H9 (cell line): ENCODE data around the gene SRGAP1. TPM values are rescaled to one million over a fixed set of nuclear protein-coding genes. Genes with fewer than 3 reads are reported as not detected.

Source experiments
- DNase-seq: peaks from one replicate; pipeline ENCODE4 v3.0.0-alpha.2; 2017
- H2AFZ ChIP-seq: one replicate; pipeline ENCODE4 v1.6.1; 2013; ENCODE audit warnings: mild to moderate bottlenecking, low read length, control low read depth, moderate library complexity
- H2AK5ac ChIP-seq: 2 replicates; pipeline ENCODE4 v1.6.1; 2013; ENCODE audit warnings: low read length, control low read depth, mixed read lengths; ENCODE audit not compliant: insufficient read length
- H2BK120ac ChIP-seq: one replicate; pipeline ENCODE4 v1.6.1; 2013; ENCODE audit warnings: low read depth, mild to moderate bottlenecking, low read length, control low read depth, inconsistent platforms; ENCODE audit not compliant: poor library complexity, severe bottlenecking
- H2BK12ac ChIP-seq: 2 replicates; pipeline ENCODE4 v1.6.1; 2013; ENCODE audit warnings: low read length, control low read depth, mixed read lengths, low read depth; ENCODE audit not compliant: insufficient read length
- H2BK15ac ChIP-seq: 2 replicates; pipeline ENCODE4 v1.6.1; 2013; ENCODE audit warnings: low read depth, low read length, control low read depth
- H2BK20ac ChIP-seq: one replicate; pipeline ENCODE4 v1.6.1; 2013; ENCODE audit warnings: low read depth, mild to moderate bottlenecking, low read length, control low read depth, inconsistent platforms; ENCODE audit not compliant: poor library complexity, severe bottlenecking
- H2BK5ac ChIP-seq: 2 replicates; pipeline ENCODE4 v1.6.1; 2013; ENCODE audit warnings: low read length, control low read depth, mixed read lengths; ENCODE audit not compliant: insufficient read length
- H3K14ac ChIP-seq: 2 replicates; pipeline ENCODE4 v1.6.1; 2013; ENCODE audit warnings: low read length, control low read depth; ENCODE audit not compliant: insufficient read depth
- H3K18ac ChIP-seq: 2 replicates; pipeline ENCODE4 v1.6.1; 2013; ENCODE audit warnings: low read depth, mild to moderate bottlenecking, mixed read lengths, low read length, control low read depth; ENCODE audit not compliant: insufficient read length
- H3K23ac ChIP-seq: 2 replicates; pipeline ENCODE4 v1.6.1; 2013; ENCODE audit warnings: low read length, control low read depth, mixed read lengths, low read depth; ENCODE audit not compliant: insufficient read length
- H3K23me2 ChIP-seq: 2 replicates; pipeline ENCODE4 v1.6.1; 2013; ENCODE audit warnings: low read depth, mild to moderate bottlenecking, mixed read lengths, low read length, control low read depth; ENCODE audit not compliant: insufficient read length, poor library complexity, severe bottlenecking
- H3K27ac ChIP-seq: 2 replicates; pipeline ENCODE4 v1.5.1; 2013; ENCODE audit warnings: low read length, control low read depth, mixed read lengths, low read depth; ENCODE audit not compliant: insufficient read length
- H3K27me3 ChIP-seq: 2 replicates; pipeline ENCODE4 v1.6.1; 2013; ENCODE audit warnings: low read length, control low read depth, inconsistent platforms; ENCODE audit not compliant: insufficient read depth
- H3K4ac ChIP-seq: 2 replicates; pipeline ENCODE4 v1.6.1; 2013; ENCODE audit warnings: low read depth, mild to moderate bottlenecking, control low read depth, inconsistent platforms, low read length, moderate library complexity
- H3K4me1 ChIP-seq: 2 replicates; pipeline ENCODE4 v1.6.1; 2013; ENCODE audit warnings: low read length, control low read depth, inconsistent platforms; ENCODE audit not compliant: insufficient read depth
- H3K4me2 ChIP-seq: 2 replicates; pipeline ENCODE4 v1.6.1; 2013; ENCODE audit warnings: low read length, control low read depth, mixed read lengths; ENCODE audit not compliant: insufficient read length, insufficient read depth
- H3K56ac ChIP-seq: 2 replicates; pipeline ENCODE4 v1.6.1; 2013; ENCODE audit warnings: low read depth, mild to moderate bottlenecking, mixed read lengths, low read length, control low read depth; ENCODE audit not compliant: insufficient read length
- H3K79me1 ChIP-seq: 2 replicates; pipeline ENCODE4 v1.6.1; 2013; ENCODE audit warnings: low read depth, mild to moderate bottlenecking, moderate library complexity, low read length, control low read depth, inconsistent platforms; ENCODE audit not compliant: insufficient read depth, poor library complexity, severe bottlenecking
- H3K79me2 ChIP-seq: 2 replicates; pipeline ENCODE4 v1.6.1; 2013; ENCODE audit warnings: low read length, control low read depth, inconsistent platforms; ENCODE audit not compliant: insufficient read depth
- H3K9ac ChIP-seq: 2 replicates; pipeline ENCODE4 v1.6.1; 2013; ENCODE audit warnings: low read length, control low read depth, mixed read lengths; ENCODE audit not compliant: insufficient read length; ENCODE audit errors: extremely low read depth
- H3K9me3 ChIP-seq: one replicate; pipeline ENCODE4 v1.6.1; 2013; ENCODE audit warnings: low read depth, low read length, inconsistent platforms; ENCODE audit not compliant: control insufficient read depth
- H3T11ph ChIP-seq: one replicate; pipeline ENCODE4 v1.6.1; 2013; ENCODE audit warnings: mild to moderate bottlenecking, low read length, control low read depth, inconsistent platforms
- H4K20me1 ChIP-seq: one replicate; pipeline ENCODE4 v1.6.1; 2013; ENCODE audit not compliant: control insufficient read depth, insufficient read length, insufficient read depth
- H4K5ac ChIP-seq: 2 replicates; pipeline ENCODE4 v1.6.1; 2013; ENCODE audit warnings: low read depth, mild to moderate bottlenecking, mixed read lengths, low read length, control low read depth; ENCODE audit not compliant: insufficient read length
- H4K8ac ChIP-seq: replicated peaks from 2 replicates; pipeline ENCODE4 v1.6.1; 2013; ENCODE audit warnings: low read length, control low read depth, mixed read lengths, low read depth; ENCODE audit not compliant: insufficient read length
- H4K91ac ChIP-seq: 2 replicates; pipeline ENCODE4 v1.6.1; 2013; ENCODE audit warnings: low read depth, mild to moderate bottlenecking, moderate library complexity, mixed read lengths, low read length, control low read depth; ENCODE audit not compliant: insufficient read length
- H3K27ac Mint-ChIP-seq, 3 experiments: 2 replicates in 2 of 3; 3 replicates in 1 of 3; pipeline ENCODE4 v1.8.0; 2020 to 2021; ENCODE audit warnings: mixed read lengths in 3 of 3, mild to moderate bottlenecking in 1 of 3, moderate library complexity in 1 of 3
- H3K27me3 Mint-ChIP-seq: 2 replicates; pipeline ENCODE4 v1.8.0; 2021; ENCODE audit warnings: low read depth, mild to moderate bottlenecking, moderate library complexity, mixed read lengths
- H3K36me3 Mint-ChIP-seq, 3 experiments: 2 replicates in 2 of 3; 3 replicates in 1 of 3; pipeline ENCODE4 v1.8.0; 2020 to 2021; ENCODE audit warnings: low read depth in 3 of 3, mixed read lengths in 3 of 3; ENCODE audit not compliant: insufficient read depth in 1 of 3
- H3K4me1 Mint-ChIP-seq, 2 experiments: 2 replicates each; pipeline ENCODE4 v1.8.0; 2020; ENCODE audit warnings: mixed read lengths in 2 of 2
- H3K4me3 Mint-ChIP-seq, 2 experiments: 2 replicates in 1 of 2; 3 replicates in 1 of 2; pipeline ENCODE4 v1.8.0; 2020 to 2021; ENCODE audit warnings: mild to moderate bottlenecking in 2 of 2, mixed read lengths in 2 of 2, moderate library complexity in 1 of 2
- H3K9me3 Mint-ChIP-seq, 2 experiments: 2 replicates in 1 of 2; 3 replicates in 1 of 2; pipeline ENCODE4 v1.8.0; 2020; ENCODE audit warnings: mild to moderate bottlenecking in 2 of 2, mixed read lengths in 2 of 2, moderate library complexity in 1 of 2
- WGBS: extraction: QIAGEN DNeasy Blood & Tissue Kit; methylation state at CpG from one replicate; pipeline ENCODE4 v1.1.7; 2013; ENCODE audit warnings: missing lambda C conversion rate, low lambda C conversion rate, mixed read lengths; ENCODE audit not compliant: insufficient read length; ENCODE audit errors: extremely low coverage; 5-methylcytosine and 5-hydroxymethylcytosine counted together
- total RNA-seq: library from RNA; stranded (reverse); gene quantifications from 2 replicates; pipeline ENCODE4 v1.2.1, GENCODE V29; 2021
- TF ChIP-seq, protein P1 (sequence below): fragments of 200-600 bp; sonication (generic); conservative IDR thresholded peaks from 3 replicates; pipeline ENCODE4 v1.8.0; 2021; ENCODE audit warnings: antibody characterized with exemption, mild to moderate bottlenecking

The SRGAP1 gene
- total RNA-seq, 1 experiment from 2014 or later = 4.8 TPM

DNA sequence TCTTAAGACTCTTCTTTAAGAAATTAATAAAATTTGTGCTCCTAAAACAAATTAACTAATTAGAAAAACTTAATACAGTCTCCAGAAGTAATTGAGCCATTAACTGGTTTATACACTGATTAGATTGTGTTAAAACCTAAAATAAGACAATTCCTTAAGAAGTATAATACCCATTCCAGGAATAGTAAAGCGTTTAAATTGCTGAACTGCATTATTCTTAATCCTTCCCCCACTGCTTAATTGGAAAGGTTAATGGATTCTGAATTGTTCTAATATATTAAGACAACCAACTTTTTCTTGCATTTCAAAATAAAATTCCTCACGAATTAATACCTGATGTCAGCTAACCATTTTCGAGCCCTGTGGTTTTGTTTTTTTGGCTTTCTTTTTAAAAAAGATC, 249.2 kb downstream of the SRGAP1 start:
- Histone ChIP-seq H3K9ac (no peak overlapping the region), H4K8ac (no peak overlapping the region), H3T11ph (no peak overlapping the region), H2AFZ (no peak overlapping the region), H2BK20ac (no peak overlapping the region), H4K5ac (no peak overlapping the region), H2BK15ac (no peak overlapping the region), H3K4ac (no peak overlapping the region), H2AK5ac (no peak overlapping the region), H3K79me1 (no peaks in the 10 kb centered on the region), H3K23me2 (no peaks in the 10 kb centered on the region), H3K79me2 (no peaks in the 10 kb centered on the region), H3K23ac (no peak overlapping the region), H3K18ac (no peak overlapping the region), H3K9me3 (no peaks in the 10 kb centered on the region), H3K4me2 (no peak overlapping the region), H3K4me1 (peaks cover under 1% of the 10 kb centered on the region; the same call in 1 of the 2 replicates), H3K27ac (no peak overlapping the region), H2BK12ac (no peak overlapping the region), H3K56ac (no peak overlapping the region), H3K27me3 (no peaks in the 10 kb centered on the region), H4K91ac (no peak overlapping the region), H2BK5ac (no peak overlapping the region), H2BK120ac (no peak overlapping the region), H4K20me1 (no peaks in the 10 kb centered on the region), H3K14ac (no peak overlapping the region)
- TF ChIP-seq, protein P1, sequence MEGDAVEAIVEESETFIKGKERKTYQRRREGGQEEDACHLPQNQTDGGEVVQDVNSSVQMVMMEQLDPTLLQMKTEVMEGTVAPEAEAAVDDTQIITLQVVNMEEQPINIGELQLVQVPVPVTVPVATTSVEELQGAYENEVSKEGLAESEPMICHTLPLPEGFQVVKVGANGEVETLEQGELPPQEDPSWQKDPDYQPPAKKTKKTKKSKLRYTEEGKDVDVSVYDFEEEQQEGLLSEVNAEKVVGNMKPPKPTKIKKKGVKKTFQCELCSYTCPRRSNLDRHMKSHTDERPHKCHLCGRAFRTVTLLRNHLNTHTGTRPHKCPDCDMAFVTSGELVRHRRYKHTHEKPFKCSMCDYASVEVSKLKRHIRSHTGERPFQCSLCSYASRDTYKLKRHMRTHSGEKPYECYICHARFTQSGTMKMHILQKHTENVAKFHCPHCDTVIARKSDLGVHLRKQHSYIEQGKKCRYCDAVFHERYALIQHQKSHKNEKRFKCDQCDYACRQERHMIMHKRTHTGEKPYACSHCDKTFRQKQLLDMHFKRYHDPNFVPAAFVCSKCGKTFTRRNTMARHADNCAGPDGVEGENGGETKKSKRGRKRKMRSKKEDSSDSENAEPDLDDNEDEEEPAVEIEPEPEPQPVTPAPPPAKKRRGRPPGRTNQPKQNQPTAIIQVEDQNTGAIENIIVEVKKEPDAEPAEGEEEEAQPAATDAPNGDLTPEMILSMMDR = no peak
- Mint-ChIP-seq H3K27me3 (no peaks in the 10 kb centered on the region), H3K4me1 (peaks cover 6% of the 10 kb centered on the region in 2 experiments), H3K36me3 (peaks cover 0 to 5% (median 0%) of the 10 kb centered on the region in 3 experiments; a peak in 2 of 7 replicates), H3K4me3 (no peak overlapping the region), H3K27ac (no peak overlapping the region), H3K9me3 (no peaks in the 10 kb centered on the region)
- WGBS = no CpG with 5 or more reads among the region's 3 CpGs
- DNase-seq = no peak
